GM19395 (cell line): ENCODE results near the gene TRPM2.

Source experiments
- ATAC-seq: cut with Tn5 transposase; IDR thresholded peaks from one replicate; pipeline ENCODE4 v1.9.1; 2021; ENCODE audit warnings: mild to moderate bottlenecking, moderate library complexity; ENCODE audit not compliant: unreplicated experiment

The TRPM2 gene

DNA sequence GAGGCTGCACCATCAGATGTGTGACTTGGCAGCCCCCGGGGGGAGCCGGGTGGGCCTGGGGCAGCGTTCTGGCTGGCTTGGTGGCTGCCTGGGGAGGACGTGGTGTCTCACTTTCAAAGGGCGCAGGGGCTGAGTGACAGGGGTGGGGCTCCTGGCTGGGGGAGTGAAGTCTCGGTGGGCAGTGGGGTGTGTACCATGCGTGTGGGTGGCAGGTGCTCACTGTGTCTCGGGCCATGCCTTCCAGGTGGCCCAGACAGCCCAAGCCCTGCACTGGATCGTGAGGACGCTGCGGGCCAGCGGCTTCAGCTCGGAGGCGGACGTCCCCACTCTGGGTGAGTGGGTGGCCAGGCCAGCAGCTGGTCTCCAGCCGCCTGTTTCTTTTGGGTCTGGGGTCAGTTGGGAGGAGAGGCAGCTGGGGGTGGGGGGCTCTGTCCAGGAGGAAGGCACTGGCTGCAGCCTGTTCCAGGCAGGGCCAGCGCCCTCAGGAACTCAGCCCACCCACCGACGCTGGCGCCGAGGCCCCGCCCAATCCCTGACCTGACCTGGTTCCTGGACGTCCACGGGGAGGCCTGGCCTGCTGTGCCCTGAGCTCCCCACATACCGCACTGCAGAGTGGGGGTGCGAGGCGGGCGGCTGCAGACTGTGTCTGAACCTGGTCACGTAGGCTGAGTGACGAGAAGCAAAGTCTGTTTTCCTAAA is 71.3 kb downstream of the TRPM2 start:
- no peak for ATAC-seq

DNA sequence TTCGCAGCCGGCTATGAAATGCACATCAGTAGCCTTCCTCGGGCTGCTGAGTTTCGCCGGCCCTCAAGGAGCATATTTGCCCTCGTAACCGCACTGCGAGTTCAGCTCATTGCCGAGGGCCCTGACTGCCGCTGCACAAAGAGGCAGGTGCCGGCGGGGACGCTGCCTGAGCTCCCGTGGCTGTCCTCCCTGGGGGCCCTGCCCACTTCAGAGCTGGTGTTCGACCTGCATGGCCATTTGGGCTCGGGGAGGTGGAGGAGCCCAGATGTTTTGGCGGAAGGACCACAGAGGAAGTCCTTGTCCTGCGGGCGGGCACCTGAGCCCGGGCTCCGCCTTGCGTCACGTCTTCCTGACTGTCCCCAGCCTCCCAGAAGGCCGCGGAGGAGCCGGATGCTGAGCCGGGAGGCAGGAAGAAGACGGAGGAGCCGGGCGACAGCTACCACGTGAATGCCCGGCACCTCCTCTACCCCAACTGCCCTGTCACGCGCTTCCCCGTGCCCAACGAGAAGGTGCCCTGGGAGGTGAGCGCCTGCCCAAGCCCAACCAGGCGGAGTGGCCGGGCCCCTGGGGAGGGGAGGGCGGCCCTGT is 72.0 kb downstream of the TRPM2 start:
- no peak for ATAC-seq

DNA sequence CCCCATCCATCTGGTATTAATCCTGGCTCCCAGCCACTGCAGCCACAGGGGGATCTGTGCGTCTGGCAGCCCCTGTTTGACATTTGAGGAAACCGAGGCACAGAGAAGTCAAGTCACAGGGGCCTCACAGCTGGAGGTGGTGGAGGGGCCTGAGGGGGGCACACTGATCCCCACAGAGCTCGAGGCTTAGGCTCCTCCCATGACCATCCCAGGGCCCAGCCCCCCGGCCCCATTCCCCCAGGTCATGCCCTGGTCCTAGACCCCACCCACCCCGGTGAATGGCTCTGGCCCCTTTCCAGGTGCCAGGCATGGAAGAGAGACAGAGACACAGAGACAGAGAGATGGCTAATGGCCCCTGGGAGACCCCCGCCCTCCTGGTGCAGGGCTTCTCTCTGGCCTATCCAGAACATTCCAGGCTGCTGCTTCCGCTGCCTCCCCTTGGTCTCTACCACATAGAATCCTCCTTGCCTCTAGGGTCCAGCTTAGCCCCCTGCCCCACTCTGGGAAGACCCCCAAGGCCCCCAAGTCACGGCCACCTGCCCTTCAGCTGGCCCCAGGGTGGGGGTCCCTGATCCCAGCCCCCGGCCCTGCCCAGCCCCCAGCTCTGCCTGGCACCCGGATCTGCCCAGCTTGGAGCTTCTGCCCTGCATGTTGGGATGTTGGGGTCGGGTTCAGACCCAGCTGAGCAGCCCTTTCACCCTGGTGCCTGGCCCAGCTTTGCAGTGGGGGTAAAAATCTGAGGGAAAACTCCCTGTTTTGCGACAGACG is 72.7 kb downstream of the TRPM2 start:
- no peak for ATAC-seq

DNA sequence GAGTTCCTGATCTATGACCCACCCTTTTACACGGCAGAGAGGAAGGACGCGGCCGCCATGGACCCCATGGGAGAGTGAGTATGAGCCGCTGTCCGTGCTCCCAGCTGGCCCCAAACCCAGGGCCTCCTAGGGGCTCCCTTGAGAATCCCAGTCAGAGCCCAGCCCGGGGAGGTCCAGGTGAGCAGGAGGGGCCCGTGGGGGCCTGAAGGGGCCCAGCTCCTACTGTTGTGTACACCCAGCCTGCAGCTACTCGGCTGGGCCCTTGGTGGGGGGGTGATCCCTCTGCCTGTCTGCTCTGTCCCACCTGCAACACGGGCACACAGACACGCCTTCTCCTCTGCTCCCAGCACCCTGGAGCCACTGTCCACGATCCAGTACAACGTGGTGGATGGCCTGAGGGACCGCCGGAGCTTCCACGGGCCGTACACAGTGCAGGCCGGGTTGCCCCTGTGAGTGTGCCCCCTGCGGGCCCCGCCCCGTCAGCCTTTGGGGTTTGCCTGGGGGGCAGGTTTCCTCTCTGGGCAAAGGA is 73.3 kb downstream of the TRPM2 start:
- ATAC-seq, result no peak

DNA sequence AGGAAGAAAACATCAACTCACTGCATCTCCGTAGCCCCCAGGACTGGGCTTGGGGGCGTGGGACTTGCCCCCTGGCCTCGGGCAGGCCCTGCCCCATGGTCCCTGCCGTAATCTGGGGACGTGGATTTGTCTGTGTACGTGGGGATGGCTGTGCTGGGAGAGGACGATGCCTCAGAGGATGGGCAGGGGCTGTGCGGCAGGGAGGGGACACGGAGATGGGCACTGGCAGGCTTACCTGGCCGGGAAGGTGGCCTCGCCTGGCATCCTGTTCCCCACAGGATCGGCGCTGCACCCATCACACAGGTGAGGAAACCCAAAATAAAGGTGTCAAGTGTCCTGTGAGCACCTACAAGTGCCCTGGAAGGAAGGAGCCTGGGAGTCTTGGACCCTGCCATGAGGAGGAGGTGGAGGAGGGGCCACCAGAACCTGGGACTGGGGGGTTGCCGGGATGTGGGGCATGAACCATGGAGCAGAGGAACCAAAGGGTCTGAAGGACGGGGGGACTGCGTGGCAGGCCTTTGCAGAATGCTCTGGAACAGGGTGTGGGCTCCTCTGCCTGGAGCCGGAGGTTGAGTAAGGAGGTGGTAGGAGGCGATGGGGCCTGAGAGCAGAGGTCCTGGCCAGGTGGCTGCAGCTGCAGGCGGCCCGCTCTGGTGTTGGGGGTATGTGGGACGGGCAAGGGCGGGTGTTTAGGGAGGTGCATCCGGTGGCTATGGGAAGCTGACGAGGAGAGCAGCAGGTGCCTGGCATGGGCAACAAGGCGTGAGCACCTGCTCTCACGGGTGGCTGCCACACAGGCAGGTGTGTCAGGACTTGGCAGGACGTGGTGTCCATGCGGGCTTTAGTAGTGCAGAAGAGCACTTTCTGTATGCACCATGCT is 74.1 kb downstream of the TRPM2 start:
- ATAC-seq, result no peak

DNA sequence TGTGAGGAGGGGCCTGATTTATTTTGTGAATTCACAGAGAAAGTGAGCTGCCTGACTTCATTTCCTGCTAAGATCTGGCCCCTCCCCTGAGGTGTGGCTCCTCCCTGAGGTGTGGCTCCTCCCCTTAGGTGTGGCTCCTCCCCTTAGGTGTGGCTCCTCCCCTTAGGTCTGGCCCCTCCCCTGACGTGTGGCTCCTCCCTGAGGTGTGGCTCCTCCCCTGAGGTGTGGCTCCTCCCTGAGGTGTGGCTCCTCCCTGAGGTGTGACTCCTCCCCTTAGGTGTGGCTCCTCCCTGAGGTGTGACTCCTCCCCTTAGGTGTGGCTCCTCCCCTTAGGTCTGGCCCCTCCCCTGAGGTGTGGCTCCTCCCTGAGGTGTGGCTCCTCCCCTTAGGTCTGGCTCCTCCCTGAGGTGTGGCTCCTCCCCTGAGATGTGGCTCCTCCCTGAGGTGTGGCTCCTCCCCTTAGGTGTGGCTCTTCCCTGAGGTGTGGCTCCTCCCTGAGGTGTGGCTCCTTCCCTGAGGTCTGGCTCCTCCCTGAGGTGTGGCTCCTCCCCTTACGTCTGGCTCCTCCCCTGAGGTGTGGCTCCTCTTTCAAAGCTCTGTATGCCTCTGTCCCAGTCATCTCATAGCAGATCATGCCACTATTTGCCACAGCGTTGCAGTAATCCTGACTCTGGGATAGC is 75.0 kb downstream of the TRPM2 start:
- no peak for ATAC-seq

DNA sequence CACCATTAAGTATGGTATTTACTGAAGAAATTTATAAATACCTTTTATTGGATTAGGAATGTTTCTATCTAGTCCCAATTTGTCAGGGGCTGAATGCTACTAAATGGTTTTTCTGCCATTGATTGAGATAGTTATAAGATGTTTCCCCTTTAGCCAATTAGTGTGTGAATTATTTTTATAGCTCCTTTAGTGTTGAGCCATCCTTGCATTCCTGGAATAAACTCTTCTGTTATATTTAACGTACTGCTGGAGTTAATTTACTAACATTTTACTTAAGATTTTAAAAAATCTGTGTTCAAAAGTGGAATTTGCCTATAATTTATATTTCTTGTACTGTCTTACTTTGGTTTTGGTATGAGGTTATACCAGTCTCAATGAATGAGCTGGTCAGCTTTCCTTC is 76.5 kb downstream of the TRPM2 start:
- ATAC-seq, result no peak

DNA sequence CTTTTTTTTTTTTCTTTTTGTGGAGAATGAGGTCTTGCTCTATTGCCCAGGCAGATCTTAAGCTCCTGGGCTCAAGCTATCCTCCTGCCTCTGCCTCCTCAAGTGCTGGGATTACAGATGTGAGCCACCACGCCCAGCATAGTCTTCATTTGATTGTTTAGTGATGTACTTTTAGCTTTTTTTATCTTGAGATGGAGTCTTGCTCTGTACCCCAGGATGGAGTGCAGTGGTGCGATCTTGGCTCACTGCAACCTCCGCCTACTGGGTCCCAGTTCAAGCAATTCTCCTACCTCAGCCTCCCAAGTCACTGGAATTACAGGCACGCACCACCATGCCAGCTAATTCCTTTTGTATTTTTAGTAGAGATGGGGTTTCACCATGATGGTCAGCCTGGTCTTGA is 77.9 kb downstream of the TRPM2 start:
- ATAC-seq, result no peak

DNA sequence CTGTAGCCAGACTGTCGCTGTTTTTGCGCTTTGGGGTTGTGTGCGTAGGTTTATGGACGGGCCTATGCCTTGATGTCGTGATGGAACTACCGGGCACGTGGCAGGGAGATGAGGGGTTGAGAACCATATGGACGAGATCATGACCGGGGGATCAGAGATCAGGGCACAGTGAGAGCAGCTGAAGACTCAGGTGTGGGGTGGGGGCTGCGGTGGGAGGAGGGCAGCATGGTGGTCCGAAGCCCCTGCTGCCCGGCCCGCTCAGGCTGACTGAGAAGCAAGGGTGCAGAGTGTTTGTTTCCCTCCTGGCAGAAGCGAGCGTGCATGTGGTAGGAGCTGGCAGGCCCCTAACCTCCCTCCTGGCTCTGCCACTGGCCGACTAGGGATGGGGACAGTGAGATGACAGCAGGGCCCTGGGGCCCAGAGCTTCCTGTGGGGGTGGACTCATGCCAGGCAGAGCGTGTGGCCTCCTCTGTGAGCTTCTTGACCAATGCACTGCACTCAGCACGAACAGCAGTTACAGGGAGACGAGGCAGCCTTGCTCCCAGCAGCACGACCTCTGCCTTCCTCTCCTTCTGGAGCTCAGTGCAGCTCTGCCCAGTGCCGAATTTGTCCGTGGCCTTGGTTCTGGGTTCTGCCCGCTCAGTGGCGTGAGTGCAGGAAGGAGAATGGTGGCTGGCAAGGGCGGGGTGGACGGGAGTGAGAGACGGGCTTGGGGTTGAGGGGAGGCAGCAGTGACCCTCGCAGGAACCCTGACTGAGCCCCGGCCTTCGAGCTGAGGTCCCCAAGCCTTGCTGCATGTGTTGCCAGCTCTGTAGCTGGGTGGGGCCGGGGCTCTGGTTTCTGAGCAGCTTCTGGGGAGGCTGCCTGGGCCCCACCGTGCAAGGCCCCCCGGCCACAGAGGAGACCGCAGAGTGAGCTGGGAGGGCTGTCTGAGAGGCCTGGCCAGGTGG is 79.7 kb downstream of the TRPM2 start:
- no peak for ATAC-seq

DNA sequence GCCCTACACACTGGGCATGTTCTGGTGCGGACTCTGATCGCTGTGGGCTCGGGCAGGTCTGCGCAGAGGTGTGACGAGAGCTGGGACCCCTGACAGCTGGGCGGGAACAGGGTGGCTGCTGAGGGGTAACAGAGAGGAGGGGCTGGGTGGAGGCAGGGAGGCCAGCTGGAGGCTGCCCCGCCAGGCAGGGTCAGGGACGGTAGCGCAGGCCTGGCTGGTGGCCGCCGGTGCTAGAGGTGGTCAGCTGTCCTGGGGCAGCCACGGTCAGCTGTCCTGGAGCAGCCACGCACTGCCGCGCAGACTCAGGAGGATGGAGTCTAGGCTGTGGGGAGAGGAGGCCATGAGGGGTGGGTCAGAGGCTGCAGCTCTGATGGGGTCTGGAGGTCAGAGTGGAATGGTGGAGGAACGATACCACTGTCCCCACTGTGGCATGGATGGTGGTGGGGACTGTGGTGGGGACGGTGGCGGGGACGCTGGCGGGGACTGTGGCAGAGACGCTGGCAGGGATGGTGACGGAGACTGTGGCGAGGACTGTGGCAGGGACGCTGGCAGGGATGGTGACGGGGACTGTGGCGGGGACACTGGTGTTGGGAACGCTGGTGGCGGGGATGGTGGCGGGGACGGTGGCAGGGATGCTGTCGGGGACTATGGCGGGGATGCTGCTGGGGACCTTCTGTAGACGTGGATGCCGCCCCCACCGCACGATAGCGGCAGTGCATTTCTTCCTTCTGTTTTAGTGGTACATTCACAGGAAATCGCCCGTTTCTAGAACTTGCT is 80.6 kb downstream of the TRPM2 start:
- ATAC-seq, result no peak

DNA sequence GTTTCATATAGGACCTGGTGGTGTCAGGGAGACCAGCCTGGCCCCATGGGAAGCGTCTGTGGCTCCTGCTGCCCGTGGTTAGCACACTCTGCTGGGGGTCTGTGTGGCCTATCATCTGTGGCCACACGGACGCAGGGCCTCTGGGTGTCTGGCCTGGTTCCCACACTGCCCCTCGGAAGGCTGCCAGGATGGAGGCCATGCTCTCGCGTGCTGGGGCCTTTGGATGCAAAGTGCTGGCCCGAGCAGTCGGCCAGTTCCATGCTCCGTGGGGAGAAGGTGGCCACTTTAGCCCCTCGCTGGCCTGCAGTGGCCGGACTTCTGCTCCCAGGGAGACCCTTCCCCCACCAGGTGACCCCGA is 81.1 kb downstream of the TRPM2 start:
- no peak for ATAC-seq

DNA sequence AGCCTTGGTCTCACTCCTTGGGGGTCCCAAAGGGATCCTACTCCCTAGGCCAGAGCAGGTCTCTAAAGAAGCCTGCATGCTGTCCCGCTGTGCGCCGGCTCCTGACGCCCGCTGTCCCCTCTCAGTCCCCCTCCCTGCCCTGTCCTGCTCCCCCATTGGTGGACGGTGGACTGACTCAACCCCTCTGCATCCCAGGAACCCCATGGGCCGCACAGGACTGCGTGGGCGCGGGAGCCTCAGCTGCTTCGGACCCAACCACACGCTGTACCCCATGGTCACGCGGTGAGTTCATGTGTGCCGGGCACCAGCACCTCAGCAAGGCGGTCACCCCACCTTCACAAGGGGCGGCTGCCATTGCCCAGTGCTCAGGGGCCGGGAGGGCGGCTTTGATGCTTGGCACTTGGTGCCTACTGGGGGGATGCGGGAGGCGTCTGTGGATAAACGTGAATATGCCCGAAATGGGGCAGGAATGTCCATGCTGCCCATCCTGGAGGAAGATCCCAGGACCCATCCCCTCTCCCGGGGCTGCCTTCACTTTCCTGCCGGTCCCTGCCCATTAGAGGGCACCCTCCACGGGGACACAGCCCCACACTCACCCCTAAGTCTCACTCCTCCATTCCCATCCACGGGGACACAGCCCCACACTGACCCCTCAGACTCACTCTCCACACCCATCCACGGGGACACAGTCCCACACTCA is 81.7 kb downstream of the TRPM2 start:
- no peak for ATAC-seq

DNA sequence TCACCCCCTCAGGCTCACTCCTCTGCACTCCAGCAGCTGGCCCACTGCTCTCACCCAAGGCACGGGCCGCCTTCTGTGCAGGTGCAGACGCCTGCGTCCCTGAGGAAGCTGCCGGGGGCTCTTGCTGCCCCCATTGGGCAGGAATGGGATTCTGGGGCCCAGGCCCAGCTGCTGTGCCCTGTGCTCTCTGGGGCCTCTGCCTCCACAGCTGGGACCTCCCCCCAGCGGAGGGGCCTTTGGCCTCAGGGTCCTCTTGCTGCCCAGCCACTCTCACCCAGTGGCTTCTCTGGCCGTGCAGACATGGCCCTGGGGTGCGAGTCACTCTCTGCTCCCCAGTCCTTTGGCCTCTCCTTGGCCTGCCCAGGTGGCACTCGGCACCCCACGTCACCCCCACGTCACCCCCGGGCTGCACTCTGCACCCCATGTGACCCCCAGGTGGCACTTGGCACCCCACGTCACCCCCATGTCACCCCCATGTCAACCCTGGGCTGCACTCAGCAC is 82.7 kb downstream of the TRPM2 start:
- no peak for ATAC-seq

DNA sequence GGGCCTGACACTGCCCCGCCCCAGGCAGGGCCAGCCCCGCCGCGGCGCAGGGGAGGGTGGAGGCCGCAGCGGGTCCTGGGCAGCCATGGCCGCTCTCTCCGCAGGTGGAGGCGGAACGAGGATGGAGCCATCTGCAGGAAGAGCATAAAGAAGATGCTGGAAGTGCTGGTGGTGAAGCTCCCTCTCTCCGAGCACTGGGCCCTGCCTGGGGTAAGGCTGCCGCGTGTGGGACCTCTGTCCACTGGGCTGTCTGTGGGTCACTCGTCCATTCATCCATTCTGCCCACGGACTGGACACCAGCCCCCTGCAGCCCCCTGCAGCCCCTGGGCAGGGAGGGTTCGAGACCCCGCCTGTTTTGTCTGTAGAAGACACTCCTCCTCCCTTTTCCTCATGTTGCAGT is 83.5 kb downstream of the TRPM2 start:
- ATAC-seq, result no peak

DNA sequence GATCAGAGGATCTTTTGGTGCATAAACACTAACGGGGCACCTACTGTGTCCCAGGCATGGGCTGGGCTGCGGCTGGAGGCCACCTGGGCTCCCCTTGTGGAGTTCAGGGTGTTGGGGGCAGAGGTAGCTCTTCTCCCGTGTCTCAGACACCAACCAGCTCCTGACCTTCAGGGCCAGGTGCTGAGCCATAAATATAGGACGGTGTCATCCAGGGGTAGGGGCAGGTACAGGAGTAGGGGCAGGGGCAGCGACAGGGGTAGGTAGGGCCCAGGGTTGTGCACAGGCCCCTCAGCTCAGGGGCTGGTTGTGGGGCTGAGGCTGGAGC is 83.9 kb downstream of the TRPM2 start:
- no peak for ATAC-seq

DNA sequence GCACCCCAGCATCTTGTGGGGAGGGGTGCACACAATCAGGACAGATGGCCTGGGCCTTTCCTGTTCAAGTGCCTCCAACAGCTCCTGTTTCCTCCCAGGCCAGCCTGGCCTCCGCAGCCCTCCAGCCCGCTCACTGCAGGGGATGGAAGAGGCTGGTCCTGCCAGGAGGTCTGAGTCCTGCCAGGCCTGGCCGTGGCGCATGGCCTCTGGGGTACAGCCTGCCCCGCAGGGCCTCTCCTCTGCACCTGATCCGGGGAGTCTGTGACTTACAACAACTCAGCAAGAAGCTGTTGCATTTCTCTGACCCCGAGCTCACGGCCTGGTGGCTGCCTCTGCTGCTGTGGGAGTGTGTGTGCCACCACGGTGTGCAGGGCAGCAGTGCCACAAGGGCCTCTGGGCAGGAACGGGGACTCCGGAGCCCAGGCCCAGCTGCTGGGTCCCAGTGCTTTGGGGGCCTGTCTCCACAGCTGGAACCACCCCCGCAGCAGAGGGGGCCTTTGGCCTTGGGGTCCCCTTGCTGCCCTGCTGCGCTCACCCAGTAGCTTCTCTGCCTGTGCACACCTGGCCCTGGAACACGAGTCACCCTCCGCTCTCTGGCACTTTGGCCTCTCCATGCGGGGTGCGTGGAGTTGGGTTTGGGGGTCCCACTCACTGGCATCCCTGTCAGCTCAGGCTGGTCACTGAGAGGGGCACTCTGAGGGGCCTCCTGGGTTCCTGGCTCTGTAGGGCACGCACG is 84.4 kb downstream of the TRPM2 start:
- ATAC-seq, result no peak

DNA sequence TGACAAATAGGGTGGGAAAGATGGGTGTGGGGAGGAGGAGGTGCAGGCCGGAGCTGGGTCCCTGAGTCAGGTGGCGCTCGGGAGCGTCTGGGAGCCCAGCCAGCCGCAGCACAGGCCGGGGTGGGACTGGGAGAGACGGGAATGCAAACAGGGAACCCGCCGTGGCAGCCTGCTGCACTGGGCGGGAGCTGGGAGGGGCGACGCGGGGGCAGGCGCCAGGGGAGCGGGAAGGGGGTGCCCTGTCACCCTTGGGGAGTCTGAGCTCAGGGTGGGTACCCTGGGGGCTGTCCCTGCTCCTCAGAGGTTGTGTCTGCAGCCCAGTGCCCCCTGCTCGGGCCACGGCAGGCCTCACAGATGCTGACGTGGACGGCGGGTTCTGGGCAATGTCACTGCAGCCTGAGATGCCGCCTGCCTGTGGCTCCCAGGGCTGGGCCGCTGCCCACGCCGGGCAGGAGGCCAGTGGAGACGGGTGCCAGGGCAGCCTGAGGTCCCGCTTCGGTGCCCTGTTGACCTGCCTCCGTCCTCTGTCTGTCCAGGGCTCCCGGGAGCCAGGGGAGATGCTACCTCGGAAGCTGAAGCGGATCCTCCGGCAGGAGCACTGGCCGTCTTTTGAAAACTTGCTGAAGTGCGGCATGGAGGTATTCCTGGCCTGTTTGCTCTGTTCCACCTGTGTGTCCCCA is 85.2 kb downstream of the TRPM2 start:
- ATAC-seq, result no peak
